Tibial artery (tissue), 4 donors: ENCODE data around the gene DGKB.

Source experiments
- DNase-seq, 2 donors: peaks; one replicate each; pipeline ENCODE4 v3.0.0-alpha.2; 2019
- H3K27ac ChIP-seq, 2 donors: fragments of 200-600 bp; sonication (generic) in 1 of 2; 1 replicate in 1 of 2; 2 replicates in 1 of 2; pipeline ENCODE4 v1.5.1; 2018 to 2019; ENCODE audit warnings: mild to moderate bottlenecking in 1 of 2
- H3K27me3 ChIP-seq, 2 donors: fragments of 200-600 bp; sonication (generic) in 1 of 2; one replicate each; pipeline versions ENCODE4 v1.5.1 to v1.6.0; 2016 to 2019
- H3K36me3 ChIP-seq, 3 donors: fragments of 200-600 bp; sonication (generic) in 2 of 3; one replicate each; pipeline ENCODE4 v1.5.1; 2016 to 2019; ENCODE audit warnings: mild to moderate bottlenecking in 2 of 3
- H3K4me1 ChIP-seq, 4 donors: fragments of 200-600 bp; sonication (generic) in 2 of 4; 1 replicate in 3 of 4; 2 replicates in 1 of 4; pipeline ENCODE4 v1.5.1; 2016 to 2019
- H3K4me3 ChIP-seq, 2 donors: fragments of 200-600 bp; sonication (generic) in 1 of 2; 1 replicate in 1 of 2; 2 replicates in 1 of 2; pipeline ENCODE4 v1.5.1; 2018 to 2019; ENCODE audit warnings: mild to moderate bottlenecking in 2 of 2
- H3K9me3 ChIP-seq, 3 donors: fragments of 200-600 bp; sonication (generic) in 1 of 3; one replicate each; pipeline ENCODE4 v1.5.1; 2016 to 2019
- intact Hi-C: fragments of 100-400 bp; cut with DNase I; formaldehyde crosslinking; loops from one replicate; pipeline ENCODE4 v1.15.0; 2023; ENCODE audit warnings: low total_unique reads
- TF ChIP-seq, protein P1 (sequence below), 2 experiments: fragments of 200-600 bp in 1 of 2; fragments of 450-650 bp in 1 of 2; IDR thresholded peaks; one replicate each; pipeline ENCODE4 v1.5.1; 2017 to 2019; ENCODE audit warnings: antibody characterized with exemption in 2 of 2, mild to moderate bottlenecking in 1 of 2, moderate library complexity in 1 of 2

Gene DGKB

DNA sequence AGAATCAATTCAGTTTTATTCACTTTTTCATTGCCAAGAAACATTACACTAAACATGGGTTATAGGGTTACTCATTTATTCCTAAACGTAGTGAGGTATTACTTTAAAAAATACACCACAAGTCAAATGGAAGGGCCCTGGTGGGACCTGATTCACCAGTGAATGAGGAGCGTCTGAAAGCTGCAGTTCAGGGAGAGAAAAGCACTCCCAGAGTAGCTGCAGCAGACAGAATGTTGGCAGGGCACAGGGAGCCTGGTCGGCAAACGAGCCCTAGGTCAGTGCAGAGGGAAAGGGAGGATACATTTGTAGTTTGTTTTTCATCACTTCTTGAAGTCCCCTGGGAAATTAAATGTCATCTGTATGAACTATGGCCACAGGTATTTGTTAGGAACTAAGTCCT, 551.4 kb downstream of the DGKB start:
- Histone ChIP-seq H3K36me3 (no peaks in the 10 kb centered on the region), H3K27me3 (no peaks in the 10 kb centered on the region), H3K9me3 (no peaks in the 10 kb centered on the region), H3K4me3 (no peak overlapping the region), H3K4me1 (no peaks in the 10 kb centered on the region), H3K27ac (no peak overlapping the region)
- no peak for DNase-seq
- intact Hi-C loops, result no loop called here
- TF ChIP-seq, protein P1, sequence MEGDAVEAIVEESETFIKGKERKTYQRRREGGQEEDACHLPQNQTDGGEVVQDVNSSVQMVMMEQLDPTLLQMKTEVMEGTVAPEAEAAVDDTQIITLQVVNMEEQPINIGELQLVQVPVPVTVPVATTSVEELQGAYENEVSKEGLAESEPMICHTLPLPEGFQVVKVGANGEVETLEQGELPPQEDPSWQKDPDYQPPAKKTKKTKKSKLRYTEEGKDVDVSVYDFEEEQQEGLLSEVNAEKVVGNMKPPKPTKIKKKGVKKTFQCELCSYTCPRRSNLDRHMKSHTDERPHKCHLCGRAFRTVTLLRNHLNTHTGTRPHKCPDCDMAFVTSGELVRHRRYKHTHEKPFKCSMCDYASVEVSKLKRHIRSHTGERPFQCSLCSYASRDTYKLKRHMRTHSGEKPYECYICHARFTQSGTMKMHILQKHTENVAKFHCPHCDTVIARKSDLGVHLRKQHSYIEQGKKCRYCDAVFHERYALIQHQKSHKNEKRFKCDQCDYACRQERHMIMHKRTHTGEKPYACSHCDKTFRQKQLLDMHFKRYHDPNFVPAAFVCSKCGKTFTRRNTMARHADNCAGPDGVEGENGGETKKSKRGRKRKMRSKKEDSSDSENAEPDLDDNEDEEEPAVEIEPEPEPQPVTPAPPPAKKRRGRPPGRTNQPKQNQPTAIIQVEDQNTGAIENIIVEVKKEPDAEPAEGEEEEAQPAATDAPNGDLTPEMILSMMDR (IDR thresholded peaks at IDR 0.05), result no peak

DNA sequence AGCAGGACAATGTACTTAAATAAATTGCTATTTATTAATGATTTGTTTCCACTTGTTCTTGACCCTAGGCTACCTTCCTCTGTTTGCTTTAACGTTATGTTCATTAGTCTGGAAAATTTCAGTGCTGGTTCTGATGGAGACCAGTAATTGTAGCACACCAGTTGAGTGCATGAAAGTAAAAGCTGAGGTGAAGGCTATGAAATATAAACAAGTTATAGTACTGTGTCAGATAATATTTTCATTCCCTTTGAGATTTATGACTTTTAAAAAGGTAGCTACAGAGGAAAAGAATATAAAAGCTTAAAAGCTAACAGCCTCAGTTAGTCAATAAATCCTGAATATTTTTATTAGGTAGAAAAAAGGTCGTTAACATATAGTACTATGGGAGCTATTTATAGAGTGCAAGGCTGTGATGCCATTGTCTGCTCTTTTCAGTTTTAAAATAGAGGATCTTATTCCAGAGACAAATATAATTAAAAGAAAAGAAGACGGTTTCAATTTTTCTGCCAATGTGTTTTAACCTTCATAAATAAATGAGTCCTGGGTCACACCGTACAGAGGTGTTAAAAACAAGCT, 561.3 kb downstream of the DGKB start:
- Histone ChIP-seq H3K27ac (no peak overlapping the region), H3K4me1 (no peaks in the 10 kb centered on the region), H3K36me3 (no peaks in the 10 kb centered on the region), H3K9me3 (no peaks in the 10 kb centered on the region), H3K4me3 (no peak overlapping the region), H3K27me3 (no peaks in the 10 kb centered on the region)
- TF ChIP-seq, protein P1 (IDR thresholded peaks at IDR 0.05), result no peak
- DNase-seq, result no peak
- intact Hi-C loops, result no loop called here

DNA sequence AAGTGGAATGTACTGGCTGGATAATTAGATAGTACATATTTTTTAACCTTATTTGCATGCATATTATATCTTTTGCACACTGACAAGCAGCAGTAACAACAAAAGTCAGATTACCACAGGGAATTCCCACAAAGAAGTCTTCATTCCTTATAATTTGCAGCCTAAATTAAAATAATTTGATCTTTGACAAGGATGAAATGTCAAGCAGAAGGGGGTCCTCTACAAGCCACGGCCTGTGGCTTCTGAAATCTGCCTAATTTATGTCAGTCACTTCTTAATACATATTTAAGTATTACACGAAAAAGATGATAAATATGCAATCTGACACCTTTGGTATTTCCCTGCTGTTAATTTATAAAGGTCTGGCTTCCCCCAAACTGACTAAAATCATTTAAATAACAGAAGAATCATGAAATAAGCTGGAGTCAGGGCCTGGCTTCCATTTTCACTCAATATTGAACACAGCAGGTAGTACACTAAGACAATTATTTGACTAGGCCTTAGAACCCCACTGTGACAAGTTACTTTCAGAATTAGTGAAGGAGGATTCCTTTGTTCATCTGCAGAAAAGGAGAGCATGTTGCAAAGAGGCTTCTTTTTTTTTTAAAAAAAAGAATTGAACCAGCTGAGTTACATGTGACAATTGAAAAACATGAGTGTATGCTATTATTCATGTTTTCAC, 562.0 kb downstream of the DGKB start:
- Histone ChIP-seq H3K4me1 (no peaks in the 10 kb centered on the region), H3K27me3 (no peaks in the 10 kb centered on the region), H3K36me3 (no peaks in the 10 kb centered on the region), H3K9me3 (no peaks in the 10 kb centered on the region), H3K4me3 (no peak overlapping the region), H3K27ac (no peak overlapping the region)
- TF ChIP-seq, protein P1 (IDR thresholded peaks at IDR 0.05), result no peak
- DNase-seq, result no peak
- intact Hi-C loops, result loop anchor here (1.0 kb wide), 1 partner anchor 8 kb away; no protein-coding TSS in a partner anchor

DNA sequence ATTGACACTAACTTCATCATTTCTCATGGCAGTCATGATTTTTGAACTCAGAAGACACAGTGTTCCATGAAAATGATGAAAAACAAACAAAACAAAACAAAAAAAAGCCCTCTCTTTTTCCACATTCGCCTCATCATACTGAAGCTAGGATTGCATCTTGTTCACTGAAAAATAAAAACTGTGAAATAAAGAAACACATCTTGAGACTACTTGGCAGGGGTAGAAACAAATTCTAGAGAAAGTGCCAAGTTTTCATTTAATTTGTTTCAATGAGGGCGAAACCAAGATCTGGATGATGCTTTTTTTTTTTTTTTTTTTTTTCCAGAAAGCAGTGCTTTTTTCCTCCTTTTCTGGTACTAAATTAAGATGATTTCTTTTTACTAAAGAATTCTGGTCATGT, 562.7 kb downstream of the DGKB start:
- intact Hi-C loops, result loop anchor here (1.0 kb wide), 1 partner anchor 8 kb away; no protein-coding TSS in a partner anchor
- Histone ChIP-seq H3K27ac (no peak overlapping the region), H3K27me3 (no peaks in the 10 kb centered on the region), H3K36me3 (no peaks in the 10 kb centered on the region), H3K9me3 (no peaks in the 10 kb centered on the region), H3K4me3 (no peak overlapping the region), H3K4me1 (no peaks in the 10 kb centered on the region)
- DNase-seq, result no peak
- TF ChIP-seq, protein P1 (IDR thresholded peaks at IDR 0.05), result no peak

DNA sequence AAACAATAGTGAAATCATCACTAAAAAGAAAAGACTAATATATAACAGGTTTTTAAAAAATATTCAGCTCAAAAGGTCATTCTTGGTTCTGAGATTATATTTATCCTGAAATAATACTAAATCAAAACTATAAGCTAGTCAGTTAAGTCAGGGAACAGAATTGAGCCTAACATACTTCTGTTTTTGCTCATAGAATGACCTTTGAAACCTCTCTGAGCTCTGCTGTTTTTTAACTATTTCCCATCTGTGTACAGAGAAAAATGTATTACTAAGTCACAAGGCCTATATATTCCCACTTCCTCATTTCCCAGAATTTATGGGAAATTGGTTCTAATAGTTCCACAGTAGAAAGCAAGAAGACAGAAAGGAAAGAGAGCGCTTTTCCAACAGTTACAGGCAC, 566.3 kb downstream of the DGKB start:
- TF ChIP-seq, protein P1 (IDR thresholded peaks at IDR 0.05), result no peak
- no peaks in the 10 kb centered on the region for H3K36me3 ChIP-seq
- intact Hi-C loops, result no loop called here

More for the DNA sequence above, 566.3 kb downstream of the DGKB start:
- no peak for DNase-seq
- Histone ChIP-seq H3K9me3 (no peaks in the 10 kb centered on the region), H3K4me3 (no peak overlapping the region), H3K27ac (no peak overlapping the region), H3K27me3 (no peaks in the 10 kb centered on the region), H3K4me1 (no peaks in the 10 kb centered on the region)
